ENCODE measurements around the gene ETS1.

DNA sequence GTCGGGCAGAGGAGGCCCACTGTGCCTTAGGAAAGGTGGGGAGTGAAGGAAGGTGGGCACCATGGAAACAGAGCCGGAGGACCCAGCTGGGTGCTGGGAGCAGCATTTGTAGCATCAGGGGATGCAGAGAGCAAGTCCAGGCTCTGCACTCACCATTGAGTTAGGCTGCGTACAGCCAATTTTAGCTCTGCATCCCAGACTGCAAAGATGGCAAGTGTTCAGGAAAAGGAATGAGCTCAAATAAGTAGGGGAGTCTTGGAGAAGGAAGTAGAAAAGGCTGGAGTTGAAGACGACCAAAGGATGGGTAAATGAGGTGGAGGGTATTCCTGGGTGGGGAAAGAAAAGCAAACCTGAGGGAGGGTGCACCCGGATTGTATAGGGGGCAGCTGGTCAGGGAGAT, 31.6 kb upstream of the ETS1 start:
- TF ChIP-seq, protein P1, sequence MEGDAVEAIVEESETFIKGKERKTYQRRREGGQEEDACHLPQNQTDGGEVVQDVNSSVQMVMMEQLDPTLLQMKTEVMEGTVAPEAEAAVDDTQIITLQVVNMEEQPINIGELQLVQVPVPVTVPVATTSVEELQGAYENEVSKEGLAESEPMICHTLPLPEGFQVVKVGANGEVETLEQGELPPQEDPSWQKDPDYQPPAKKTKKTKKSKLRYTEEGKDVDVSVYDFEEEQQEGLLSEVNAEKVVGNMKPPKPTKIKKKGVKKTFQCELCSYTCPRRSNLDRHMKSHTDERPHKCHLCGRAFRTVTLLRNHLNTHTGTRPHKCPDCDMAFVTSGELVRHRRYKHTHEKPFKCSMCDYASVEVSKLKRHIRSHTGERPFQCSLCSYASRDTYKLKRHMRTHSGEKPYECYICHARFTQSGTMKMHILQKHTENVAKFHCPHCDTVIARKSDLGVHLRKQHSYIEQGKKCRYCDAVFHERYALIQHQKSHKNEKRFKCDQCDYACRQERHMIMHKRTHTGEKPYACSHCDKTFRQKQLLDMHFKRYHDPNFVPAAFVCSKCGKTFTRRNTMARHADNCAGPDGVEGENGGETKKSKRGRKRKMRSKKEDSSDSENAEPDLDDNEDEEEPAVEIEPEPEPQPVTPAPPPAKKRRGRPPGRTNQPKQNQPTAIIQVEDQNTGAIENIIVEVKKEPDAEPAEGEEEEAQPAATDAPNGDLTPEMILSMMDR (IDR thresholded peaks at IDR 0.05; ENCODE audit: insufficient read depth, low read length): no peak
- no peak for TF ChIP-seq SPI1 (IDR thresholded peaks at IDR 0.05; ENCODE audit: borderline replicate concordance, low read depth)

Data from HL-60 (cell line).